K562 (cell line): ENCODE results near the gene WNT3. TPM values are rescaled to one million over a fixed set of nuclear protein-coding genes. Genes with fewer than 3 reads are reported as not detected.

Source experiments
- ATAC-seq: fragments of 200-7000 bp; cut with Tn5 transposase; 3 replicates; pipeline ENCODE4 v1.9.1; 2020; ENCODE audit warnings: moderate library complexity
- BruUV-seq: library from RNA; stranded (reverse); fragments of 400-500 nt; replicated peaks from 2 replicates; lab custom pipeline; 2021; lab: Mats Ljungman, UMichigan
- CTCF ChIA-PET: fragments of 300-600 bp; formaldehyde crosslinking; extraction: SDS; loops from one replicate; lab custom pipeline; 2021; ENCODE audit warnings: low intra/inter-chr PET ratio; lab: Yijun Ruan, JAX
- POLR2A ChIA-PET: fragments of 300-600, 350-650 bp; sonication (Branson Sonifier 250); formaldehyde crosslinking; extraction: SDS; loops from one replicate; lab custom pipeline; 2021; ENCODE audit warnings: antibody characterized with exemption, inconsistent platforms; lab: Yijun Ruan, JAX
- DNase-seq, 4 experiments: peaks; one replicate each; pipeline versions ENCODE4 v3.0.0 to v3.0.0-alpha.2; 2011 to 2018; ENCODE audit warnings: low spot score in 3 of 4, mixed read lengths in 3 of 4; ENCODE audit errors: extremely low read depth in 1 of 4
- FAIRE-seq: peaks from 2 replicates; lab custom pipeline; 2011; peaks lifted over from hg19 to GRCh38; lab: Jason Lieb, UNC
- H2AFZ ChIP-seq: 2 replicates; pipeline ENCODE4 v1.6.0; 2011; ENCODE audit warnings: low read depth, low read length, control low read depth, inconsistent platforms
- H3K27ac ChIP-seq: fragments of 200-600 bp; 3 replicates; pipeline ENCODE4 v1.8.0; 2011; ENCODE audit warnings: low read depth, mild to moderate bottlenecking, control low read depth, inconsistent platforms, low read length, moderate library complexity, mixed read lengths; ENCODE audit errors: extremely low read depth
- H3K27me3 ChIP-seq, 2 experiments: fragments of 300-600 bp in 1 of 2; 2 replicates in 1 of 2; 3 replicates in 1 of 2; pipeline versions ENCODE4 v1.6.0 to v1.8.0; 2011; ENCODE audit warnings: inconsistent platforms in 2 of 2, low read length in 2 of 2, mild to moderate bottlenecking in 1 of 2, mixed read lengths in 1 of 2, moderate library complexity in 1 of 2; ENCODE audit not compliant: control insufficient read depth in 2 of 2, insufficient read depth in 2 of 2
- H3K36me3 ChIP-seq: fragments of 300-600 bp; 3 replicates; pipeline ENCODE4 v1.8.0; 2011; ENCODE audit warnings: mild to moderate bottlenecking, low read length, inconsistent platforms; ENCODE audit not compliant: control insufficient read depth, insufficient read depth
- H3K4me1 ChIP-seq, 2 experiments: fragments of 200-600 bp in 1 of 2; replicated peaks in 1 of 2; 2 replicates in 1 of 2; 3 replicates in 1 of 2; pipeline versions ENCODE4 v1.5.1 to v1.8.0; 2011; ENCODE audit warnings: inconsistent platforms in 2 of 2, low read length in 2 of 2, mild to moderate bottlenecking in 1 of 2, mixed read lengths in 1 of 2, moderate library complexity in 1 of 2; ENCODE audit not compliant: control insufficient read depth in 2 of 2, insufficient read depth in 2 of 2
- H3K4me2 ChIP-seq: 2 replicates; pipeline ENCODE4 v1.6.1; 2011; ENCODE audit warnings: low read length, control low read depth, inconsistent platforms, mixed read lengths; ENCODE audit not compliant: insufficient read depth
- H3K4me3 ChIP-seq: fragments of 200-600 bp; sonication (generic), shearing (Covaris generic); 2 replicates; pipeline ENCODE4 v1.5.1; 2016; ENCODE audit warnings: control low read depth, inconsistent platforms
- H3K79me2 ChIP-seq: fragments of 200-600 bp; 3 replicates; pipeline ENCODE4 v1.8.0; 2011; ENCODE audit warnings: low read length, inconsistent platforms; ENCODE audit not compliant: control insufficient read depth, insufficient read depth
- H3K9ac ChIP-seq, 2 experiments: 2 replicates each; pipeline versions ENCODE4 v1.6.0 to v1.6.1; 2011; ENCODE audit warnings: low read depth in 2 of 2, low read length in 2 of 2, control low read depth in 1 of 2, inconsistent platforms in 1 of 2, mild to moderate bottlenecking in 1 of 2, mixed read lengths in 1 of 2; ENCODE audit not compliant: insufficient read depth in 1 of 2
- H3K9me1 ChIP-seq: one replicate; pipeline ENCODE4 v1.6.0; 2011; ENCODE audit warnings: inconsistent platforms, mild to moderate bottlenecking, low read length, moderate library complexity; ENCODE audit not compliant: control insufficient read depth, insufficient read depth
- H3K9me3 ChIP-seq: replicated peaks from 2 replicates; pipeline ENCODE4 v1.5.1; 2011; ENCODE audit warnings: low read depth, low read length, inconsistent platforms; ENCODE audit not compliant: control insufficient read depth, insufficient read depth
- H4K20me1 ChIP-seq: replicated peaks from 2 replicates; pipeline ENCODE4 v1.6.1; 2011; ENCODE audit warnings: low read length, inconsistent platforms, mixed read lengths; ENCODE audit not compliant: control insufficient read depth, insufficient read depth
- FOXA3 ChIP-seq, 2 experiments: fragments of 450-650 bp in 1 of 2; sonication (generic) in 1 of 2; formaldehyde crosslinking; IDR thresholded peaks in 1 of 2; conservative IDR thresholded peaks in 1 of 2; 2 replicates each; pipeline versions ENCODE4 v1.4.0 to v1.8.0; 2020 to 2022; ENCODE audit warnings: mild to moderate bottlenecking in 2 of 2, missing genetic modification reagents in 1 of 2
- FOXJ2 ChIP-seq: fragments of 200-800 bp; sonication (Bioruptor generic); IDR thresholded peaks from 2 replicates; pipeline ENCODE4 v1.6.1; 2016; ENCODE audit warnings: missing genetic modification characterization, missing compliant biosample characterization
- FOXM1 ChIP-seq, 2 experiments: fragments of 450-650 bp in 1 of 2; sonication (generic) in 1 of 2; formaldehyde crosslinking in 1 of 2; IDR thresholded peaks; 2 replicates each; pipeline versions ENCODE4 v1.6.1 to v1.9.0; 2017 to 2022; ENCODE audit warnings: low read depth in 2 of 2, mild to moderate bottlenecking in 2 of 2, missing genetic modification reagents in 1 of 2, moderate library complexity in 1 of 2
- KAT7 ChIP-seq: sonication (generic); formaldehyde crosslinking; IDR thresholded peaks from 2 replicates; pipeline ENCODE4 v1.8.0; 2022; ENCODE audit warnings: missing genetic modification reagents, mild to moderate bottlenecking, borderline replicate concordance
- LCOR ChIP-seq: sonication (generic); formaldehyde crosslinking; IDR thresholded peaks from 2 replicates; pipeline ENCODE4 v1.8.0; 2022; ENCODE audit warnings: mild to moderate bottlenecking, missing genetic modification reagents
- POLR2A ChIP-seq: fragments of 450-650 bp; conservative IDR thresholded peaks from 2 replicates; pipeline ENCODE4 v1.6.1; 2016
- POU5F1 ChIP-seq: fragments of 150-350 bp; IDR thresholded peaks from 2 replicates; pipeline ENCODE4 v1.6.1; 2014; ENCODE audit warnings: borderline replicate concordance, low read length, low read depth, mild to moderate bottlenecking; ENCODE audit not compliant: partially characterized antibody
- PTBP1 ChIP-seq: fragments of 200-400 bp; formaldehyde crosslinking; IDR thresholded peaks from 2 replicates; pipeline ENCODE4 v1.6.1; 2017; ENCODE audit warnings: low read depth, low read length
- ZNF551 ChIP-seq: fragments of 250-450 bp; sonication (Bioruptor Pico); IDR thresholded peaks from 2 replicates; pipeline ENCODE4 v1.5.0; 2021; ENCODE audit warnings: mild to moderate bottlenecking, moderate library complexity
- WGBS: fragments of 100-300 bp; shearing (Covaris generic); methylation state at CpG from one replicate; pipeline ENCODE4 v1.1.6; 2016; ENCODE audit warnings: low coverage, mixed read lengths; ENCODE audit not compliant: insufficient coverage; ENCODE audit errors: missing lambda C conversion rate; 5-methylcytosine and 5-hydroxymethylcytosine counted together
- in situ Hi-C: fragments of 300-500 bp; cut with MboI; formaldehyde crosslinking; loops from 4 replicates; pipeline ENCODE4 v1.15.0; 2018; ENCODE audit warnings: inconsistent platforms, mixed read lengths
- intact Hi-C: fragments of 100-400 bp; cut with micrococcal nuclease; formaldehyde crosslinking; loops from 2 replicates; pipeline ENCODE4 v1.14.2; 2022
- polyA plus RNA-seq, 8 experiments: library from polyadenylated mRNA; depleted of rRNA in 4 of 8; stranded (reverse) in 5 of 8; unstranded in 3 of 8; fragments of >200 nt; fragmentation: Nextera tagmentation in 2 of 8; fragmentation: Illumina TruSeq in 1 of 8; extraction: Ambion mirVana in 2 of 8; extraction: Trizol in 1 of 8; gene quantifications; 2 replicates each; pipeline versions ENCODE4 v1.2.1 to v1.2.3, GENCODE V29; 2011 to 2014; ENCODE audit warnings: inconsistent platforms in 1 of 8, missing spikeins in 1 of 8
- total RNA-seq, 7 experiments: library from RNA; depleted of rRNA in 6 of 7; stranded (reverse); fragments of >200 nt in 6 of 7; fragmentation: Illumina TruSeq in 2 of 7; extraction: Trizol in 2 of 7; gene quantifications; 2 replicates each; pipeline versions ENCODE4 v1.2.1 to v1.2.3, GENCODE V29; 2011 to 2021; ENCODE audit warnings: low replicate concordance in 1 of 7
- TF ChIP-seq, protein P1 (sequence below): fragments of 450-650 bp; IDR thresholded peaks from 2 replicates; pipeline ENCODE4 v1.6.1; 2016; ENCODE audit warnings: antibody characterized with exemption

WNT3 gene
- total and polyA plus RNA-seq, 9 of the 15 experiments (the other 6 are each of a cell fraction or from before 2014, with no cell fraction given): 1.5 to 6.1 (median 3.3) TPM

DNA sequence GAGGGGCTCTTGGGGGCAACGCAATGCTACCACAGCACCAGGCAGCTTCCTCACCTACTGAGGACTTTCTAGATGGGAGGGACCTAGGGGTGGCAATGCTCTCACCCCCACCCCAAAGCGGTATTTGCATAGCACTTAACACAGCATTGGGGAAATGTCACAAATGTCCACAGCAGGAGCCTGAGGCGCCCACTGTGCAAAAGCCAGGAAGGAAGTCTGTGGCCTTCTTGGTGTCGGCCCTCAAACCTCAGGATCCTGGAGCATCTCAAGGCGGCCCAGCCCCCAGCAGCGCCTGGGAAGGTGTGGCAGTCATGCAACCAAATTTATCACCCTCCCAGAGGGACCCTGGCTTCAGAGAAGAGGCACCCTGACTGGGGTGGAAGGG is 45.3 kb downstream of the WNT3 start (continued):
- TF ChIP-seq, protein P1, sequence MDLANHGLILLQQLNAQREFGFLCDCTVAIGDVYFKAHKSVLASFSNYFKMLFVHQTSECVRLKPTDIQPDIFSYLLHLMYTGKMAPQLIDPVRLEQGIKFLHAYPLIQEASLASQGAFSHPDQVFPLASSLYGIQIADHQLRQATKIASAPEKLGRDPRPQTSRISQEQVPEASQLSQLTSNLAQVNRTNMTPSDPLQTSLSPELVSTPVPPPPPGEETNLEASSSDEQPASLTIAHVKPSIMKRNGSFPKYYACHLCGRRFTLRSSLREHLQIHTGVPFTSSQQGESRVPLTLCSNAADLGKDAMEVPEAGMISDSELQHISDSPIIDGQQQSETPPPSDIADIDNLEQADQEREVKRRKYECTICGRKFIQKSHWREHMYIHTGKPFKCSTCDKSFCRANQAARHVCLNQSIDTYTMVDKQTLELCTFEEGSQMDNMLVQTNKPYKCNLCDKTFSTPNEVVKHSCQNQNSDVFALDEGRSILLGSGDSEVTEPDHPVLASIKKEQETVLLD: no peak
- TF ChIP-seq FOXJ2 (tag): no peak

DNA sequence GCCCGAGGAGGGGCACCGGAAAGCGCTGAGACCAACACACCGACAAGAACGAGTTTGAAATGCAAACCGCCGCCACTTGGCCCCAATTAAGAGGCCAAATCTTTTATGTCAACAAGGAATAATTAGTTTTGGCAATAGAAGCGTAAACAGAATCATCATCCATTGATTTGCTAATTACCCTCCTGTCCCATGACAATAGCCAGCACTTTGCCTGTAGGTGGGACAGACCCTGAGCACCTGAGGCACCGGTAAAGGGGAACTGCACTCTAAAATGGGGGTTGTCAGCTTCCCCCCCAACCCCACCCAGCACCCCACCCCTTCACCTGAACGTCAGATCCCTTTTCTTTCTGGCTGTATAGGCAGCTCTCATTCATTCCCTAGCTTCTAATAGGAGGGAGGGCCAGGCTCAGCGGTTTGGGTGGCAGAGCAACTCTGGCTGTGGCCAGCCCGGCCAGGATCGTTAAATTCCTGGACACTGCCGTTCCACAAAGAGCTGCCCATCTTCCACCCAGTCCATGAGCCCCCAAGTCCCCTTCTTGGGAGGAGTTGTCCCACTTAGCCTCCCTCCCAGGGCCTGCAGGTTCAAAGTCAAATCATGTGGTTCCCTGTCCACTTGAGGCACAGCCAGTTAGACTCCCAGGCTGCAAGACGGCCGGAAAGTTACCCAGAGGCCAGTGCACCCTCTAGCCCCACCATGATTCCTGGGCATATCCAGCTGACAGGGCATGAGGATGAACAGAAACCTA is 45.8 kb downstream of the WNT3 start:
- Histone ChIP-seq H3K27ac (peak overlapping the region; percentile 88), H3K79me2 (peaks cover 7% of the 10 kb centered on the region; the same call in 2 of the 3 replicates), H3K27me3 (no peaks in the 10 kb centered on the region), H3K36me3 (no peaks in the 10 kb centered on the region), H3K4me3 (peak overlapping the region; percentile 61), H2AFZ (peak overlapping the region; percentile 90), H3K9me3 (no peaks in the 10 kb centered on the region), H3K9me1 (no peaks in the 10 kb centered on the region), H3K4me1 (peaks cover 30 to 69% of the 10 kb centered on the region in 2 experiments; a peak in 4 of 5 replicates), H3K4me2 (peak overlapping the region; percentile 86), H3K9ac (peak overlapping the region; percentile 78 to 94), H4K20me1 (no peaks in the 10 kb centered on the region)
- ATAC-seq (no peak), DNase-seq (no peak), FAIRE-seq (peak; percentile 40)
- in situ Hi-C loops: loop anchor here (25.0 kb wide), 1 partner anchor 335 kb away; no protein-coding TSS in a partner anchor
- intact Hi-C loops: no loop called here
- POLR2A ChIA-PET: interaction anchor here (0.6 to 1.7 kb wide), 2 partner anchors 11 to 16 kb away, joined by 3 to 6 read pairs; no protein-coding TSS in a partner anchor
- BruUV-seq: TSS peak; percentile 78
- TF ChIP-seq ZNF551 (CRISPR knock-in tag): no peak
- TF ChIP-seq KAT7: no peak
- peak; percentile 36 to 87; a peak in 3 of 4 replicates for TF ChIP-seq FOXA3 (CRISPR knock-in tag; conservative IDR thresholded peaks at IDR 0.05 in 1 of 2, IDR thresholded peaks at IDR 0.05 in 1 of 2)
- TF ChIP-seq LCOR (CRISPR knock-in tag): no peak
- TF ChIP-seq FOXM1 (IDR thresholded peaks at IDR 0.05; ENCODE audit: low read depth): no peak
- 0 out of 2 replicates have a peak, but pooled peaks have one; percentile 47 for TF ChIP-seq FOXM1 (CRISPR knock-in tag; IDR thresholded peaks at IDR 0.05; ENCODE audit: low read depth)
- TF ChIP-seq PTBP1: no peak
- TF ChIP-seq POU5F1: no peak
- TF ChIP-seq POLR2A: 0 out of 2 replicates have a peak, but pooled peaks have one; percentile 2
- CTCF ChIA-PET: no interaction called here
- 44% methylated on average over 15 of the region's 16 CpGs for WGBS
